GM18909 (cell line): ENCODE results near the gene USP33.
"Not testable (repeated sequence)": the region's sequence is repeated elsewhere in the genome, so short reads cannot be mapped to it uniquely, and the experiment has no call there.

ENCODE experiments used
- ATAC-seq: cut with Tn5 transposase; IDR thresholded peaks from one replicate; pipeline ENCODE4 v1.9.1; 2021; ENCODE audit warnings: mild to moderate bottlenecking; ENCODE audit not compliant: unreplicated experiment, poor library complexity

Gene USP33

GRCh38 chr1:77742011-77742555, 17.6 kb downstream of the USP33 start:
- ATAC-seq = no peak

GRCh38 chr1:77741316-77741715, 18.3 kb downstream of the USP33 start:
- no peak for ATAC-seq

- ATAC-seq = no peak
Observed at GRCh38 chr1:77739235-77739634, 20.4 kb downstream of the USP33 start.

- ATAC-seq = no peak
Observed at GRCh38 chr1:77732090-77732489, 27.6 kb downstream of the USP33 start.

- no peak for ATAC-seq
Observed at GRCh38 chr1:77725706-77726105, 33.9 kb downstream of the USP33 start.

GRCh38 chr1:77718181-77718580, 41.5 kb downstream of the USP33 start:
- ATAC-seq = no peak

- ATAC-seq = no peak
Observed at GRCh38 chr1:77716065-77716464, 43.6 kb downstream of the USP33 start.

GRCh38 chr1:77709727-77710126, 49.9 kb downstream of the USP33 start:
- no peak for ATAC-seq

- no peak for ATAC-seq
Observed at GRCh38 chr1:77706321-77706720, 53.3 kb downstream of the USP33 start.

- ATAC-seq = no peak
Observed at GRCh38 chr1:77704736-77705135, 54.9 kb downstream of the USP33 start.

GRCh38 chr1:77699673-77700072, 60.0 kb downstream of the USP33 start:
- ATAC-seq = not testable (repeated sequence)

- ATAC-seq = no peak
Observed at GRCh38 chr1:77697441-77697840, 62.2 kb downstream of the USP33 start.

- ATAC-seq = peak; percentile 33
Observed at GRCh38 chr1:77688939-77689338, 70.7 kb downstream of the USP33 start.

GRCh38 chr1:77687519-77687906, 72.1 kb downstream of the USP33 start:
- ATAC-seq = no peak

GRCh38 chr1:77686796-77687518, 72.7 kb downstream of the USP33 start:
- no peak for ATAC-seq

GRCh38 chr1:77683160-77684148, 76.2 kb downstream of the USP33 start:
- ATAC-seq = peak; percentile 82

- ATAC-seq = peak; percentile 78
Observed at GRCh38 chr1:77682460-77683159, 77.0 kb downstream of the USP33 start, which contains the start of gene ZZZ3. TSS of gene ZZZ3 (minus strand) at chr1:77682658. CDS start at chr1:77633354, 49,304 bp downstream.

GRCh38 chr1:77680173-77680572, 79.5 kb downstream of the USP33 start:
- no peak for ATAC-seq

GRCh38 chr1:77678660-77679610, 80.7 kb downstream of the USP33 start:
- no peak for ATAC-seq
